GM21717 (cell line): ENCODE results near the gene RCC2.

Source experiments
- ATAC-seq: cut with Tn5 transposase; IDR thresholded peaks from one replicate; pipeline ENCODE4 v1.9.1; 2021; ENCODE audit warnings: mild to moderate bottlenecking, moderate library complexity; ENCODE audit not compliant: unreplicated experiment

The RCC2 gene

DNA sequence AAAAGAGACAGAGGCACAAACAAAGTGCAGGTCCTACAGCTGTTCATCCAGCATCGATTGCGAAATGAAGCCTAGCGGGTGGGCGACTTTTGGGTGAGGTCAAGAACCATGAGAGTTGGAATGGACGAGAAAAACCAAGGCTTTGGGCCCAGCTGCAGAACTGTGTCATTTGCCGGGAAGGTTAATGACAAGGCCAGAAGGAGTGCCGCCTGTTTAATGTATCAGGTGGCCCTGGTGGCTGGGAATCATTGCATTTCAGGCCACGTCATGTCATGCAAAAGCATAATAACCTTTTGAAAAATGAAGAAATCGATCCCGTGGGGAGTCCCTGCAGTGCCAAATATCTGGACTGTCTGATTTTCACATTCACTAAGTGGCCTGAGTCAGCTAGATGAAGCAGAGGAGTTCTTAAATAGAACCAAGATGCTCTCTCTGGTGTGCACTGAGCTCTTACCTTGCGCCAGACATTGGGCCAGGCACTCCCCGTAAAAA, 8.1 kb upstream of the RCC2 start:
- ATAC-seq: no peak

DNA sequence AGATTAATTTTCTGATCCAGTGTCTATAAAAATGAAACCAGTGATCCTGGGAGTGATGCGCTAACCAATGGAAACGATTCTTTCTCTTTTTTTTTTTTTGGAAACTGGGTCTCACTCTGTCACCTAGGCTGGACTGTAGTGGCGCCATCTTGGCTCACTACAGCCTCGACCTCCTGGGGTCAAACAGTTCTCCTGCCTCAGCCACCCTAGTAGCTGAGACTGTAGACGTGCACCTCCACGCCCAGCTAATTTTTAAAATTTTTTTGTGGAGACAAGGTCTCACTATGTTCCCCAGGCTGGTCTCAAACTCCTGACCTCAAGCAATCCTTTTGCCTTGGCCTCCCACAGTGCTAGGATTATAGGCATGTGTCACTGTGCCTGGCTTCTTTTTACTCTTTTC, 3.4 kb upstream of the RCC2 start:
- ATAC-seq: no peak

DNA sequence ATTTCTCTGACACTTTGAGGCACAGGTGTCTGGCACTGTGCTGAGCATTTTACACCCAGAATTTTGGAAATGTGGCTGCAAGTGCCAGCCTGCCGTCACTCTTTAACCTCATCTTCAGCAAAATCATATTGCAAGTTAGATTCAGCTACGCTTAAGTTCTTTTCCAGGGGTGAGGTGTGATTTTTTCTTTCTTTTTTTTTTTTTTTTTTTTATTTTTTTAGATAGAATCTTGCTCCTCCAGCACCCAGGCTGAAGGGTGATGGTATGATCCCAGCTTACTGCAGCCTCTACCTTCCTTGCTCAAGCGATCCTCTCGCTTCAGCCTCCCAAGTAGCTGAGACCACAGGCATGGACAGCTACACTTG, 2.5 kb upstream of the RCC2 start:
- no peak for ATAC-seq

DNA sequence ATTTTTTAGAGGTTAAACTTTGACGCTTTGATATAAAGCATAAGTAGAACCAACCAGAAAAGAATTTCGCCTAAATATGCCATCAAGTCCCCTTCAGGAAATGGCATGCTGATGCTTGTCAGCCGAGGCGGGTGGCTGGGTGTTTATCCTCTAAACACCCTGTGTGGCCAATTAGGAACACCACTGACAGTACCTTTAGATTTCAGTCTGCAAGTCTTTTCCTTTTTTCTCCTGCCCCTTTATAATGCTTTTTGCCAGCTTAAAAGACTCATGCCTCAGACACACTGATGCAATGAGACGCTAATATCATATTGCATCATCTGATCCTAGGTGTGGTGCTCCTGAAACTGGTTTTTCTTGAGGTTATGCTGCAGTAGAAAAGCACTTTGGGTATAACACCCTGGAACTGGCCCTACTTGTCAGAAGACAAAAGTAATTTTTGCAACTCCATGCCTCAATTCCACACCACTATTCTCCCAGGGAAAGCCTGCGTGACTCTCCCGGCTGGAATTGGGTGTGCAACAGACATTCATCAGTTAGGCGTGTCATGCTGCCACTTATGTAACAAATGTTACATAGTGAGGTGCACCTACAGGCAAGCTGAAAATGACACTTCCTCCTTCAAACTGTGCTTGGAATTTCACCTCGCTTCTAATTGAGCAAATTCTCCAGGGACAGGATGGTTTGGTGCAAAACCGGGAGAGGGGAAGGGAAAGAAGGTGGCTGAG, 2.0 kb upstream of the RCC2 start:
- no peak for ATAC-seq

DNA sequence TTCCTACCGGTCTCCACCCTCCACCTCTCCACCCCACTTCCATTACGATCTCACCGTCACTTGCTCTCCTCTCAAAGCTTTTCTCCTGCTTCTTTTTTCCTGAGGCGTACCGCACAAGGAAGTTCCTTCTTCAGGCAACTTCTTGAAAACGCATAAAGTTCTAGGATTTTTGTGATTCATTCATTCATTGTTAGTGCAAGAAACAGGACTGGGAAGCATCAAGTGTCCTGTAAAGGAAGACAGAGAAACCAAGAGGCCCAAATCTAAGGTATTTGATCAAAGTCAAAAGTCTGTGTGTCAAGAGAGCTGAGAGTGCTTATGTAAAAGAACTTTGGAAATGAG, 1.3 kb upstream of the RCC2 start:
- ATAC-seq: no peak

DNA sequence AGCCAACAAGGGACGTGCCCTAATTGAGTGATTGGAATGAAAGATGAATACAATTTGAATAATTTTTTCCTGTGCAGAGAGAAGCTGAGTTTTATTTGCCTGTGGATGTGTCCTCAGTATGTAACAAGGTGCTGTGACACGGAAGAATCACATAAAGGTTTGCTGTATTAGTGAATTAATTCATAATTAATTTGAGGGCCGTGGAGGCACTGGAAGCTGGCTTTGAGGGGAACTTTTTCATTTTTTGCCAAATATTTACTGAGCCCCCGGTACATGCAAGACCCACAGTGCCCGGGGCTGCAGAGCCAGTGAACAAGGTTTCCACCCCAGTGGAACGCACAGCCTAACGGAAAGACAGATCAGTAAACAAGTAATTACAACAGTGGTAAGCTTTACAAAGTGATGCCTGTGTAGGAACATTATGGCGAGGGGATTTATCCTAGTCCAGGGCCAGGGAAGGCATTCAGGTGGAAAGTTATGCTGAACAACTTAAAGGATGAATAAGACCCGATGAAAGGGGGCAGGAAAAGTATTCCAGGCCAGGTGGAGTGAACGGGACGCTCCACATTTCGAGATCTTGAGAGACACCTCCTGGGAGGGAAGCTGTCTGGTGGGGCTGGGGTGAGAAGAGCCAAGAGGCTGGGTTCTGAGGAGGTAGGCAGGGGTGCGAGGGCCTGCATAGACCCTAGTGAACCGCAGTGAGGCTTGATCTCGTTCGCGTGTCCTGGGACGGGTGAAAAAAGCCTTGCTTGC, 773 bp upstream of the RCC2 start:
- ATAC-seq: no peak

DNA sequence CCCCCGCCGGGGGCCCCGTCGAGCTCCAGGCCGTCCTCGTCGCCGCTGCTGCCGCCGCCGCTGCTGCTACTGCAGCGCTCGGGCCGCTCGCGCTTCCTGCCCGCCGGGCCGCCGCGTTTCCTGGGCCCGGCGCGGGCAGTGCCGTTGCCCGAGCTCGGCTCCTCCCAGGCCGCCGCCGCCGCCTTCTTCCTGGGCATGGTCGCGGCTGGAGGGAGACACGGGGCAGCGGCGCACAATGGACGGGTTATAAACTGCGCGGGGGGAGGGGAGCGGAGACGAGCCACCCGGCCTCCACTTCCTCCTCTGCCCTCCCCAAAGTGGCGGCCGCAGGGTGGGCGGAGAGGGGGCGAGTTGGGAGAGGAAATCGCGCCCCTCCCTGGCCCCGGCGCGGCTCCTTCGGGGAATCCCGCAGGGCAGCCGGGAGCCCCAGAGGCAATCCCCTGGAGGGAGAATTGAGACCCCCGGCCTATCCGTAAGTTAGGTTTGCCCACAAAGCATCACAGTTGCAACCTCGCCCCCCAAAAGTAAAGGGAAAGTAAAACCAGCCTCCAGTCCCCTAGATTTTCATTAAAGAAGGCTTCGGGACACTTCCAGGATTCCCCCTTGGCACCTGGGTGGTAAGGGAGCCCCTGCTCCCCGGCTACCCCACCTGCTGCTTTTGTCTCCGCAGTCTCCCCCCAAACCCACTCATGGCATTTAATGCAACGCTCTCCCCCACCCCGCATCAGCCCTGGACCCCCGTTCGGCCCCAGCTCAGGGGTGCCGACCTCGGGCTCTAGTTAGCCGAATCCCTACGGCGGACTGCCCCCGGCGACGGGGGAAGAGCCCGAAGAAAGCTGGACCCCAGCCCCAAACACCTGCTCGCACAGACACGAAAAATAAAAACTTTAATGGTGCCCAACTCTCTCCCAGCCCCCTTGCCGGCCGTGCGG, 893 bp downstream of the RCC2 start:
- peak; percentile 34 for ATAC-seq

DNA sequence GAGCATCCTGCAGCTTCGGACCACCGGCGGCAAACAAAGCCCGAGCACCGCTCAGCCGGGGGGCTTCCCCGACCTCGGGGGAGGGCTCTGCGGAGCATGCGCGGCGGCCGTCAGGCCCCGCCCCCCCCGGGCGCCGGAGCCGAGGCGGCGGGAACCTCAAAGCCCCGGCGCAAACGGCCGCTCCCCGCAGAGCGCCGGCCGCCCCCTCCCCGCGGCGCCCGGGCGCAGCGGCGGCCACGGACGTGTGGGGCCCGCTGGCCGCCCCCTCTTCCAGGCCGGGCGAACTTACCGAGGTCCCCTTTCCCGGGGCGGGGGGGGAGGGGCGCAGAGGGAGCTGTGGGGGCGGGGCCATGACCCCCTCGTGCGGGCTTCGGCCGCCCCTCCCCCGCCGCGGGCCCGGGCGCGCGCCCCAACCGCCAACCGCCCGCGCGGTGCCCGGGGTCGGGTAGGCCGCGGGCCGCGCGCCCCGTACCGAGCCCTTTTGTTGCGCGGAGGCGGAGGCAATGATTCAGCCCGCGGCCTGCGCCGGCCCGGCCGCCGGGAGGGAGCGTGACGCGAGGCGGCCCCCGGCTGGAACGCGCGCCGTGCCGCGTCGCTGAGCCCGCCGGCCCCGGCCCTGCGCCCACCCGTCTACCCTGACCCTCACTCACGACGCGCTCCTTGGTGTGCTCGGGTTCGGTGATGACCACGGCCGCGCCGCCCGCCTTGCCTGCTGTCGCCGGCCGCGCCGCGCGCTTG, 1.7 kb downstream of the RCC2 start:
- ATAC-seq: peak; percentile 24

DNA sequence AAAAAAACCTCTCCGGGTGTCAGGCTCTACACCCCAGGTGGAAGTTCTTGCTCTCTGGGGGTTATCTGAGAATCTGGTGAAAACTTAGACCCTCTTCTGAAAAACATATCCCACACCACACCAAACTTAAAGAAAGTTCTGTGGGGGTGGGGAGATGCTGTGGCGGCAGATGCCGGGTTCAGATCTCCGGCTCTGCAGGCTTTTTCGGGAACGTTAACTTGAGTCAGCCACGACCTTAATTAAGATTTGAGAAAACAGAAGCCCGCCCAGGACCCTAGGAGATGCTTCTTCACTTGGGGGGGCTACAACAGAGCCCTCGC, 2.3 kb downstream of the RCC2 start:
- ATAC-seq: no peak

DNA sequence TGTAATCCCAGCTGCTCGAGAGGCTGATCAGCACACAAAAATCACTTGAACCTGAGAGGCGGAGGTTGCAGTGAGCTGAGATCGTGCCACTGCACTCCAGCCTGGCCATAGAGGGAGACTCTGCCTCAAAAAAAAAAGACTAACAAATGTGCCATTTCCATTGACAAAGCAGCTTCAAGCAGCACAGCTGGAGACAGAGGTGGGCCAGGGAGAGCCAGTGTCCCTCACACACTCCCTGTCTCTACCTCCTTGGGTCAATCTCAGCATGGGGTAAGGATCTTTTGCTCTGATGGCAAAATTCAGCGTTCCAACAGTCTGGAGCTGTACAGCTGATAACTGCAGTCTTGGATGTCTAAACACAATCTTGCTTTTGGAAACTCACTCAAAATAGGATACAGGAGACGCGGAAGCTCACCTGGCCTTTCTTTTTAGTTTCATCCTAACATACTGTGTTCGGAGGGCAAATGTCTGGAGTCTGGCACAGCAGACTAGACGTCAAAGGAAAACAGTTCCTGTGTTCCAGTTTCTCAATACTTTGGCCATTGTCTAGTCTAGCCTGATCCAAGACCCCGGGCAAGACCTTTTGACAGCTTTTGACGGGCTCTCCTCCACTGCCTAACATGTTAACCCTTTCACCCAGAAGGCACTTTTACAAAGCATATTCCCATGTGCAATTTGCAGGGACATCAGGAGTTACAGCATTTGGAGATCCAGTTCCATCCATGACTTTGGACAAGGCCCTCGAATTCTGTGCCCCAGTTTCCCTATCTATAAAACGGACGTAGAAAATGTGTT, 2.9 kb downstream of the RCC2 start:
- ATAC-seq: no peak

DNA sequence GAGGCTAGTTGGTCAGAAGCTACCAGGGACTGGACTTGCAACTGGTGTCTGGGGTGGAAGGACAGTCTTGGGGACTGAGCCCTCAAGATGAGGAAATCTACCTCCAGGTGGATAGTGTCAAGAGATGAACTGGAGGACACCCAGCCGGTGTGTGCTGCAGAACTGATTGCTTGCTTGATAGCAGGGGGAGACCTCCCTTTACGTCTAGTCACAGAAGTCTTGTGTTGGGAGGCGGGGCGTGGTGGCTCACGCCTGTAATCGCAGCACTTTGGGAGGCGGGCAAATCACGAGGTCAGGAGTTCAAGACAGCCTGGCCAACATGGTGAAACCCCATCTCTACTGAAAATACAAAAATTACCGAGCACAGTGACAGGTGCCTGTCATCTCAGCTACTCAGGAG, 4.9 kb downstream of the RCC2 start:
- no peak for ATAC-seq

DNA sequence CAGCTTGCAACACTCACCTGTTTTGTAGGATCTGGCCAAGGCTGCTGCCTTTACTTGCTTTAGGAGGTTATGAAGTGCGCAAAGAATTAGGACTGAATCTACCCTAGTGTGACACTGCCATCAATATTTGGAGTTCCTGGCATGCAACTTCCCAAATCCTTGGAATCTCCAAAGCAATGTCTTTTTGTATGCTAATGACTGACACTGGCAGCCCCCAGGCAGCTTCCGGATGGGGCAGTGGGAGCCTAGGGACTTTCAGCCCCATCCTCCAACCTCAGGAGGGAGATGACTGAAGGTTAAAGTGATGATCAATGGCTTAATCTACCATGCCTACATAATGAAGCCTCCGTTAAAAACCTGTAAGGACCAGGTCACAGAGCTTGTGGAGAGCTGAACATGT, 5.5 kb downstream of the RCC2 start:
- ATAC-seq: no peak

DNA sequence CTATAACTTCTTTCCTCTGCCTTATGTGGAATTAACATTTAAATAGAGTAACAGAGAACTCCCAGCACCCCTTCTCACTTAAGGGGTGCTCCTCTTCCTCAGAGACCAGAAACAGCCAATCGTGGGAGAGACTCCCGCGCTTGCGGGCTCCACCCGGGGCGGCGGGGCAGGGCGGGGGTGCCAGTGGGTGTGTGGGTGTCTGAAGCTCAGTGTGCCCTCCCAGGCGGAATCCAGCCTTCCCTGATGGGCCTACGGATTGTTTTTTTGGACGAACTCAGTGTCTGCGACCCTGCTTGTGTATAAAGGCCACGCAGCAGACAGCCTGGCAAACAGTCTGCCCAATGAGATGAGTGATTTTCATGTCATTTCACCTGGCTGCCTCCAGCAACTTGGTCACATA, 6.2 kb downstream of the RCC2 start:
- no peak for ATAC-seq

DNA sequence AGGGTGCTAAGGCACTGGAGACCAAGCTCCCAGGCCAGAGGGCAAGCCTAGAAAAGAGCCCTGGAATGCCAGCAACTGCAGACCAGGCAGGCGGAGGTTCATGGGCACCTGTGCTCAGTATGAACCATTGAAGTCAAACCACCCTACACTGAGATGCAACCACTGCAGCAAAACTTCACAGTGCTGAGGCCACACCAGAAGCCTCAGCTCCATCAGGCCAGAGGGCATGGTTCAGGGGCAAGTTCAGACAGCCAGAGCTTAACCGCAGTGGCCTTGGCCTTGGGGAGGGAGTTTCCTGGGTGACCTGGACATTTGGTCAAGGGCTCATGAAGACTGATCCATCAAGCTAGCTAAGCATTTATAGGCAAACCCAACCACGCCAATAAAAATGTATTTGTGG, 7.1 kb downstream of the RCC2 start:
- ATAC-seq: no peak

DNA sequence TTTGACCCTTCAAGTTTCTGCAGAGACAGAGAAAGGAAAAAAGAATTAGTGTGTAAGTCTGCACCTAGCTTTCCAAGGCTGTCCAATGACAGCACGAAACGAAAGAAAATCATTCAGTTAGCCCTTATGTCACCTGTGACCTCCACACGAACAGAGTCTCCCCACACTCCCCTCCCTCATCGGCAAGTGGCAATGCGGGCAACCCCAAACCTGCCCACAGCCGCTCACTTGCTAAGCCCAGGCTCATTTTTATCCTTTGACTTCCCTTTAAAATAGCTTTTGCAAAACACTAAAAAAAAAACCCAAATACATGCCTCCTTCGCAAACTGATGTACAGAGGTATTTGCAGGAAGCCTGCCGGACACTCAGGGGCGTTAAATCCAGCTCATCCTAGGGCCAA, 10.3 kb downstream of the RCC2 start:
- no peak for ATAC-seq

DNA sequence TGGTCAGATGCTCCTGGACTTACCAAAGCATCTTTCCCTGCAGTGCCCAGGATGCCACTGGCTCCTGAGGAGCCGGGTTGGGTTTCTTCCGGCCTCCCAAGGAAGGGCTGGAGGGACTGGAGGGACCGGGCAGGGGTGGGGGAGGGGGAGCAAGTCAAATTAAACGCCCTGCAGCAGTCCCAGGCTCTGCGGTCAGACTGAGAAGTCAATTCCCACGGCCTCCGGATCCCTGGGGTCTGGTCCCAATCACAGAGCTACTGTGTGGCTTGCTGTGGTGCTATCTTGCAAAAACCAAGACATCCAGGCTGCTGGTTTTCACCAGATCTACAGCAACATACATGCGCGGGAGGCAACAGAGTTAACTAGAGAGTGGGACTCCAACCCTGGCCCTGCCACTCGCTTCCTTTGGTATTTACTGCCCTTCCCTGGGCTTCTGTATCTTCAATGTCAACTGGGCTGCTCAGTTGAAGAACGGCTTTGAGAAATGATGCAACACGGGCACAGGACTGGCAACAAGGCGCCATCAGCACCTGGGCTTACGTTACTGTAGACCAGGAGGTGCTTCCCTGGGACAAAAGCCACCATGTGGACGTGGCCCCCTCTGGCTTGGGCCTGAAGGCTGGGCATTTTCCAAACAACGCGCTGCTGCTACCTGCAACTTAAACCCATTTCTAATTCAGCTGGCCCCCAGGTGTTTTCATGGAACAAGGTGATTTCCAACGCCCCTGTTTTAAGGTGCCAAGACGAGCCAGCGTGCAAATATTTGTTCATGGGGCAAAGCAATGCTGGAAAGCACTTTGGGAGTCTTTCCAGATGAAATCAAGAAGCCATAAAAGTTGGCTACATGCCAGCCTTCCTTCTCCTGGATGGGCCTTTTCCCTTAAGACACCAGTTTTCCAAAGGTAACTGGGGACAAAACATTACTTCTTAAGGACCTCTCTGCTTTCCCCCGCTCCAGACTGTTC, 11.5 kb downstream of the RCC2 start:
- ATAC-seq: no peak

DNA sequence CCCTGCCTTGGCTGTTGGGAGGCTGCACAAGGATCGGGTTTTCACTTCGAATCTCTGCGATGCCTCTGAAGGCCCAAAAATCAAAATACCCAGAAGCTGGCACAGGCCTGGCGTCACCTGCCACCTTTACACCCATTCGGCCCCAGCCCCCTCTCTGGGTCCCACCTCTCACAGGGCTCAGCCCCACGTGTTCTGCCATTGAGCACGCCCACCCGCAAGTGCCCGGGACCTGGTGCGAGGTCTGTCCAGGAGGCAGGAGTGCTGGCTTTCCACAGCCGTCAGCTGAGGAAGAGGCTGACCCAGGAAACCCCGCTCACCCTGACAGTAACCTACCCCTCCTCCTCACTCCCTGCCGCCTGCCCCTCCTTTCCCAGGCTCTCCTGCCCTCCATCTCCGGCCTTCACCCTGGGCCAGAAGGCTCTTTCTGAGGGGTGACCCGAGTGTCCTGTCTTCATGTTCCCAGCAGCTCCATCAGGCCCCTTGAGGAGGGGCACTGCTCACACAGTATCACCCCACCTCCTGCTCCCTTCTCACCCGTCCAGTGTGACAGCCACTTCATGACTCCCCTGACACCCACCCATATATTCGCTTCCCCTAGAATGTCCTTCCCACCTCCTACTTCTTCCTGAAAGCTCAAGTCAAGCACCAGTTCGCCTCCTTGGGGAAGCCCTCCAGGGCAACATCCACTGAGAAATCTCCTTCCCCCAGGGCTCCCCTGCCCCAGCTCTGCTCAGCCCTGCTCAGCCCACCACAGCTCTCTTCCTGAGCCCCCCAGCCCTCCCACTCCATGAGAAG, 13.5 kb downstream of the RCC2 start:
- no peak for ATAC-seq

DNA sequence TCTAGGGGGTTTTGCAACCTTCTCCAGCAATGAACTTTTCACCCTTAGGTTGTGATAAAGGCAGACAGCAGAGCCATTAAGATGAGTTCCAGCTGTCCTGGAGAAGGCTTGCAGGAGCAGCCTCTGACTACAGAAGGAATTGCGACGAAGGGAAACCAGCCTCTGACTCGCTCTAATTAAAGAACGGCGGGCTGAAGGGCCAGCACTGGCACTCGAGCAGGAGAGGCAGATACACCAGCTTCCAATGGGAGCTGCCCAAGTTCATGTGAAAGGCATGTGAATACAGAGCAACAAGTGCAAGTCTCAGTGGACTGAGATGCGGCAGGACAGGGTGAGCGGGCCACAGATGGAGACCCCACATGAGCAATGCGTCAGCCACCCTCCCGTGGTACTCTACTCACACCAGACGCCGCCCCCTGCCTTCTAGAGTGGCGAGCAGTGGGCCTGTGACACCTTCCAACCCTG, 15.7 kb downstream of the RCC2 start:
- ATAC-seq: no peak
